Fibroblast of the aortic adventitia (primary cell): ENCODE data around the gene TXLNA. TPM values are rescaled to one million over a fixed set of nuclear protein-coding genes. Genes with fewer than 3 reads are reported as not detected.

Experiments used
- DNase-seq: peaks from one replicate; pipeline ENCODE4 v3.0.0-alpha.2; 2010; ENCODE audit warnings: low read depth
- H3K4me3 ChIP-seq: 2 replicates; pipeline ENCODE4 v1.5.1; 2011; ENCODE audit warnings: low read depth, mild to moderate bottlenecking, control low read depth, low read length, moderate library complexity
- total RNA-seq: library from RNA; depleted of rRNA; stranded (reverse); fragments of >200 nt; gene quantifications from 2 replicates; pipeline ENCODE4 v1.2.3, GENCODE V29; 2012; ENCODE audit warnings: low replicate concordance
- TF ChIP-seq, protein P1 (sequence below): IDR thresholded peaks from 2 replicates; pipeline ENCODE4 v1.5.1; 2011; ENCODE audit warnings: mild to moderate bottlenecking, low read length, control low read depth, inconsistent platforms; ENCODE audit not compliant: insufficient read depth

The TXLNA gene
- total RNA-seq, 1 donor, result 98.0 TPM

- no peak overlapping the region for H3K4me3 ChIP-seq
- DNase-seq, result no peak
- TF ChIP-seq, protein P1, sequence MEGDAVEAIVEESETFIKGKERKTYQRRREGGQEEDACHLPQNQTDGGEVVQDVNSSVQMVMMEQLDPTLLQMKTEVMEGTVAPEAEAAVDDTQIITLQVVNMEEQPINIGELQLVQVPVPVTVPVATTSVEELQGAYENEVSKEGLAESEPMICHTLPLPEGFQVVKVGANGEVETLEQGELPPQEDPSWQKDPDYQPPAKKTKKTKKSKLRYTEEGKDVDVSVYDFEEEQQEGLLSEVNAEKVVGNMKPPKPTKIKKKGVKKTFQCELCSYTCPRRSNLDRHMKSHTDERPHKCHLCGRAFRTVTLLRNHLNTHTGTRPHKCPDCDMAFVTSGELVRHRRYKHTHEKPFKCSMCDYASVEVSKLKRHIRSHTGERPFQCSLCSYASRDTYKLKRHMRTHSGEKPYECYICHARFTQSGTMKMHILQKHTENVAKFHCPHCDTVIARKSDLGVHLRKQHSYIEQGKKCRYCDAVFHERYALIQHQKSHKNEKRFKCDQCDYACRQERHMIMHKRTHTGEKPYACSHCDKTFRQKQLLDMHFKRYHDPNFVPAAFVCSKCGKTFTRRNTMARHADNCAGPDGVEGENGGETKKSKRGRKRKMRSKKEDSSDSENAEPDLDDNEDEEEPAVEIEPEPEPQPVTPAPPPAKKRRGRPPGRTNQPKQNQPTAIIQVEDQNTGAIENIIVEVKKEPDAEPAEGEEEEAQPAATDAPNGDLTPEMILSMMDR, result no peak
Observed at GRCh38 chr1:32247452-32247851, 68.0 kb downstream of the TXLNA start.

Other genes starting within 250 kb of the TXLNA start
- gene PTP4A2, start 241.3 kb upstream of the TXLNA start, total RNA-seq, result 428 and 692 TPM in 2 replicates
- 43.1 and 53.8 TPM in 2 replicates for gene KHDRBS1, start 165.8 kb upstream of the TXLNA start, total RNA-seq
- gene TMEM39B, start 106.7 kb upstream of the TXLNA start, total RNA-seq, result 3.3 and 9.0 TPM in 2 replicates
- 42.4 and 56.2 TPM in 2 replicates for gene KPNA6, start 71.6 kb upstream of the TXLNA start, total RNA-seq
- gene CCDC28B, start 20.9 kb downstream of the TXLNA start, total RNA-seq, result 6.0 and 16.1 TPM in 2 replicates
- gene IQCC, start 26.0 kb downstream of the TXLNA start, total RNA-seq, result 0.41 and 2.3 TPM in 2 replicates
- gene DCDC2B, start 29.4 kb downstream of the TXLNA start, total RNA-seq, result not detected in 2 replicates
- 18.3 and 21.0 TPM in 2 replicates for gene TMEM234, start 42.7 kb downstream of the TXLNA start, total RNA-seq
- 217 and 284 TPM in 2 replicates for gene EIF3I, start 42.7 kb downstream of the TXLNA start, total RNA-seq
- 1.4 and 2.1 TPM in 2 replicates for gene FAM167B, start 67.5 kb downstream of the TXLNA start, total RNA-seq
- not detected in 2 replicates for gene LCK, start 71.6 kb downstream of the TXLNA start, total RNA-seq
- 42.9 and 95.8 TPM in 2 replicates for gene HDAC1, start 112.4 kb downstream of the TXLNA start, total RNA-seq
- 14.4 and 106 TPM in 2 replicates for gene MARCKSL1, start 156.6 kb downstream of the TXLNA start, total RNA-seq
- gene FAM229A, start 182.8 kb downstream of the TXLNA start, total RNA-seq, result 1.6 and 1.7 TPM in 2 replicates
- gene TSSK3, start 182.9 kb downstream of the TXLNA start, total RNA-seq, result 1.2 and 2.3 TPM in 2 replicates
- 47.6 and 52.3 TPM in 2 replicates for gene BSDC1, start 214.8 kb downstream of the TXLNA start, total RNA-seq